Adrenal gland (tissue), 5 donors: ENCODE results near the gene PLSCR5.

ENCODE experiments used
- CTCF ChIP-seq, 6 experiments: fragments of 450-650 bp in 4 of 6; fragments of 200-600 bp in 2 of 6; sonication (generic) in 1 of 6; IDR thresholded peaks; 1 replicate in 5 of 6; 2 replicates in 1 of 6; pipeline versions ENCODE4 v1.5.1 to v1.8.0; 2016 to 2021; ENCODE audit warnings: antibody characterized with exemption in 6 of 6, mild to moderate bottlenecking in 2 of 6, moderate library complexity in 1 of 6
- POLR2A ChIP-seq, 2 donors: fragments of 450-650 bp; IDR thresholded peaks; one replicate each; pipeline ENCODE4 v1.6.1; 2017; ENCODE audit warnings: antibody characterized with exemption in 2 of 2, mild to moderate bottlenecking in 2 of 2, moderate library complexity in 1 of 2
- donor health status: DM: no; HTN: no; CAD: no.

GRCh38 chr3:146589899-146590508, 15.1 kb downstream of the PLSCR5 start:
- peak; percentile 26 to 66 (median 54) for TF ChIP-seq CTCF (IDR thresholded peaks at IDR 0.05)
- no peak for TF ChIP-seq POLR2A (IDR thresholded peaks at IDR 0.05)
